Fibroblast of skin of left quadriceps (primary cell): ENCODE measurements around the gene ARHGAP24.
"Not testable (repeated sequence)": the region's sequence is repeated elsewhere in the genome, so short reads cannot be mapped to it uniquely, and the experiment has no call there.

Experiments
- DNase-seq, 2 experiments: peaks; one replicate each; pipeline ENCODE4 v3.0.0-alpha.2; 2013; ENCODE audit warnings: low read depth in 2 of 2

Gene ARHGAP24

DNA sequence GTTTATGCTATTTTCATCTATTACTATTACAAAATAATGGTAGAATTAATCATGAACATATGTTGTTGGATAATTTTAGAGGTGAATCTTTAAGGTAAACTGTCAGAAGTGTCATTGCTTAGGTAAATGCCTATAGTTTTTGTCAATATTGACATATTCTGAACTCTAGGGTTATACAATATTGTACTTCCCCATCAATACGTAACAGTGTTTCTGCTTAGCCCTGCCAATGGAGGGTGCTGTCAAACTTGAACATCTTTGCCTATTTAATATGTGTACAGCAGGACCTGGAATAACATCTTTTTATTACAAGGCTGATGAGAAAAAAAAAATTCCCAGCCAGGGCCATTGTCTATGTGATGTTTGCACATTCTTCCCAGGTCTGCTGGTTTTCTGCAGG, 40.8 kb downstream of the ARHGAP24 start:
- DNase-seq = no peak

DNA sequence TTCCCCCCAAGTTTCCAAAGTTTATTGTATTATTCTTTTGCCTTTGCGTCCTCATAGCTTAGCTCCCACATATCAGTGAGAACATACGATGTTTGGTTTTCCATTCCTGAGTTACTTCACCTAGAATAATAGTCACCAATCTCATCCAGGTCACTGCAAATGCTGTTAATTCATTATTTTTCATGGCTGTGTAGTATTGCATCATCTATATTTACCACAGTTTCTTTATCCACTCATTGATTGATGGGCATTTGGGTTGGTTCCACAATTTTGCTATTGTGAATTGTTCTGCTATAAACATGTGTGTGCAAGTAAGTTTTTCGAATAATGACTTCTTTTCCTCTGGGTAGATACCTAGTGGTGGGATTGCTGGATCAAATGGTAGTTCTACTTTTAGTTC, 43.6 kb downstream of the ARHGAP24 start:
- not testable (repeated sequence) for DNase-seq

DNA sequence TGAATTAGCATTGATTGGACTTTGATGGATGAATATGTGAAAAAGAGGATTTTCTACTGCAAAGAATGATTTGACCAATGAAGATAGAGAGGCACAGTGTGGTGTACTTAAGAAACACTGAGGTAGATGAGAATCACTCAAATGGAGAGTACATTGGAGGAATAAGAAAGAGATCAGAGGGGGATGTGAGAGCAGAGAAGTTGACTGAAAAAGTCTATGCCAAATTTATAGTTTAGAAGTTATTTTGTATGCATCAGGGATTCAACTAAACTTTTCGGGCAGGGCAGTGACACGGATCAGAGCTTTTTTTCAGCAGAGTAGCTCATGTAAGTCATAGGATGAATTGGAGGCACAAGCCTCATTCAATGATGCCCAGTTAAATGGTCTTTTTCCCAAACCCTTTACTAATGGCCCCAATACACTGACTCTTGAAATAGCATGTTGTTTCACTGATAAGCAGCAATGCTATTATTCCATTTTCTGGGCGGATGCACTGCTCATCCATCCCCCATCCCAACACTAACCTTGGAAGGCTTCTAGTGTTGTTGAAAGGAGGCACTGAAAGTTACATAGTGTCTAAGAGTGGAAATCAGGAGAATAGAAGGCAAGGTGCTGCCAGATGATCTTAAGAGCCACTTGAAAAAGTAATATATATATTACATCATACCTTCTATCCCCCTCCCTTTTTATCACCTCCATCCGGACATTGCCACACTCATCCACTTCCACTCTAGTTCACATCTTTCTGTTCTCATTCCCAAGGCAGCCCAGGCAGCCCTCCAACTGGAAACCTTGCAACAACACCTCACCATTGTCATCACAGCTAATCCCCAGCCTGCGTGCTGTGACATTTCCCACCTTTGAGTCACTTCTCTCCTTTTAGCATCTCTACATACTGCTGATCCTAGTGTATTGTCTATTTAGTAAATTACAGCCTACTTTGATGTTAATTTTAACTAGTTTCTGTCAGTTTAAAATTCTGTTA, 46.1 kb downstream of the ARHGAP24 start:
- DNase-seq = no peak

DNA sequence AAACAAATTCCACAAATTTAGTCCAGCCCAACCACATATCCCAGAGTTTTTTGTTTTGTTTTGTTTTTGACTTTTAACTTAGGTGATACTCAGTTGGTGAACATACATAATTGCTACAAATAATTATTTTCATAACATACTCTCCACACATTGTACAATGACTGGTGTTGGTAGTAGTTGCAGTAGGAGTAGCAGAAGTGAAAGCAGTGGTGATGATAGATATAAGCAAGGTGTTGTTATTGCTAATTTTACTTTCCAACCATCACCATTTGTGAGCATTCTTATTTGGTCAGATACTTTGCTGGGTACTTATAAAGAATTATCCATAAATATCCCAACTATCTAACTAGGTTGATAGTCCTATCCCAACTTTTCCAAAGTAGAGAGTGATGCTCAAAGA, 47.3 kb downstream of the ARHGAP24 start:
- no peak for DNase-seq

DNA sequence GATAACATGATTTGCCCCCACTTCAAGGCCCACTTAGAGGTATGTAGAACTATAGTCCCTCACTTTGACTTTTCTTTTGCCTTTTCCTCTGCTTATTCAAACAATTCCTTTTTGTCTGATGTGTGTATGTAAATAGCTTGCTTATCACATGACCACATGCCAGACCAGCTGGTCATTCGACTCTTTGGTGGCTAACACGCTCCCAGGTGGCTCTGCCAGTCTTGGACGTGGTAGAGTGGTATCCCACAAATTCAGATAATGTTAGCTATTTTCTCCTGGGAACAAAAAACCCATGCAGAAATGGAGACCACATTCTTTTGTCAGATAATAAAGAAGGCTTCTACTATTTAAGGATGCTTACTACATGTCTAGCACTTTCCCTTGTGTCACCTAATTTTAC, 47.9 kb downstream of the ARHGAP24 start:
- DNase-seq = no peak

DNA sequence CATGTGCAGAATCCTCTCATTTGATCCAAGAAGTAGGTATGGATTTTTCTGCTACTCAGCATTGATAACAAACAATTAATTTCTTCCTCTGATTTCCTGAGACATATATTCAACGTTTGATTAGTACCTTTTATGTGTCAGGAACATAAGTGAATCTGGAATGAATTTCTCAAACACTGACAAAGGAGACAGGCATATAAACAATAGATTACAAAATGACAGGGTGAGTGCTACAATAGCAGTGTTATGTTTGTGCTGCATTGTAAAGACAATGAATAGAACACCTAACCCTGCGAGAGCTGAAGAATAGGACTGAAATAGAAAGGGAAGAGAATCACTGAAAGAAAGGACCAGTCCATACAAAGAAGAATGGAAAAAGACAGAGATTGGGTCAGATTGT, 52.9 kb downstream of the ARHGAP24 start:
- no peak for DNase-seq

DNA sequence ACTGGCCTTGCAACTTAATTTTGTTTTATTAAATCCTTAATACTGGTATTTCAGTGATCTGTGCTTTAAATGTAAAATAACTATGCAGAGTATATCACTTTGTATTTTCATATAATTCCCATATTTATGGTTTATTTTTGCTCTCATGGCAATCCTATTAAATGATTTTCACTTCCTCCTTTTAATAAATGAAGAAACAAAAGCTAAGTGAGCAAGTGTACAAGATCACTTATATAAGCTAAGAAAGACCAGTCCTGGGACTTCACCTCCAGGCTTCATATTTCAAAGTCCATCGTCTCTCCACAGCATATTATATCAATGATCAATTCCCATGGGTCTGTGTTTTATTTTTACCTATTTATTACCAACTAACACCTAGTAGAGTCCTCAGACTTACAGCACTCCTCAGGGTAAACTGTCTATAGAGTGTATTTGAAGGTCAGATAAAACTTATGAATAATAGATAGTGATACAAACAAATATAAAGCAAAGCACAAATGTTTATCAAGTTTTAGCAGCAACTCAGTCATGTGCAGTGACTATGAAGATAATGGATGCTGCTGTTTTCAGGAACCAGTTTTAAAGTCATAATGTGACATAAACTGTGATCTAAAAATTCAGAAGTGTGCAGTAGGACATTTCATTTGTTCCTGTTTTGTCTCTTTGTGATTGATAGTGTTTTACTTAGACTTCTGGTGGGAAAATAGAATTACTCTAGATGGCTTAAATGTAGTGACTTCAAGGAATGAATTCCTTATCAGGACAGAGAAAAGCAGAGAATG, 56.8 kb downstream of the ARHGAP24 start:
- no peak for DNase-seq

DNA sequence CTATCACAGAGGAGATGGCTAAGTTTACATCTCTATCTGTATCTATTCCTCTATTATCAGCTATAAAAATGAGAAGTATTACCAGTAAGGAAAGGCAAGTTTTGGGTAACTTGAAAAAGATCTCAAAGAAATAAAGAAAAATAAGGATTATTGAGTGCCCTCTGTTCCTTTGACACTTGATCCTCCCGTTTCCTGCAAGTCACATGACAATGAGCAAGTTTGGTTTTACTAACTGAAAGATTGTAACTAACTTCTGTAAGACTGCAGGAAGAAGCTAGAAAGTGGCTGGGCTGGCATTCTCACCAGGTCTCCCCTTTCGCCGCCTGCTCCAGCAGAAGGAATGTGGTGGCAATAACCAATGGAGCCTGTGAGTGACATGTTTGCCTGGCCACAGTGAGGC, 59.2 kb downstream of the ARHGAP24 start:
- no peak for DNase-seq

DNA sequence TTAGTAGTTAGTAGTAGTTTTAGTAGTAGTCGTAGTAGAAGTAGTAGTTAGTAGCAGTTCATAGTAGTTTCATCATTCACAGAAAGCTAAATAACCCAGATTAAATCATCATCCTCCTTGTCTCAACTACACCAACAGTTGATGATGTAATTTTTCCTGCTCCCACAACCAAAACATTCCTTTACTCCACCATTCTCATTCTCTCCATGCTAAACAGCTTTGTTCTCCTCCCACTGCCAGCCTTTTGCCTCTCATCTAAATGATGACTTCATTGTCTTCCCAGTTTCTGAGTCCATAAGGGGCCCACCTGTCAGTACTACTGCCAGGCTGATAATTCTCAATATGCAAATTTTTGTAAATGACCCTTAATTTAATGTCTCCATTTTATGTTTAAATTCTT, 68.9 kb downstream of the ARHGAP24 start:
- DNase-seq = peak; percentile 25 to 32

DNA sequence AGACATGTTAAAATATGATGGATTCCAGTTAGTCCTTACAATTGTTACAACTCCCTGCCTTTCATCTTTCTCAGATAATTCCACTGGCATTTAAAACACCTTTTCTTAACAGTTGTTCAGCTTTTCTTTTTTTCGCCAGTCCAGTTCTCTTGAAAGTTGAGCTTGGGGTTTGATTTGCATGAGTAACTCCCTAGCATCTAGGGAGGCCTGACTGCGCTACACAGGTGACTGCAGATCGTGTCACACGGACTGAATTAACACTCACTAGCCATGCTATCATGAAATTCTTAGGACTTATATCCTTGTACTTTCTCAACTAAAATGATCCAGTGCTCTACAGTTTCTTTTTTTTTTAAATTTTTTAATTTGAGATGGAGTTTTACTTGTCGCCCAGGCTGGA, 69.8 kb downstream of the ARHGAP24 start:
- DNase-seq = no peak

DNA sequence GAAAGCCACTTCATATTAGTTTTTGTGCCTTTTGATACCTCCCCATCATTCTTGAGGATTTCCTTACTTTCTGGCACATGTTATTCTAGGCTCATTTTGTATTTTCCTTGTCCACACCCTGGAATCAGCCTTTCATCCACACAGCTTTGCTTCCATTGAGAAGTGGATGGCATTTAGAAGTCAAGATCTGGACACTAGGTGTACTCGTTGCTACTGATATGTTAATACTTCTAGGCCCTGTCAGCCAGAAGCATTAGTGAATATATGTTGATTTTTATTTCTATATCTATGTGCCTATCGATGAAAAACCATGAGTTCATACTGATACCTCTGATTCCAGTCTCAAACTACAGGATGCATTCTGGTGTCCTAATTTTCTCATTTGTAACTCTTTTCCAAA, 73.2 kb downstream of the ARHGAP24 start:
- no peak for DNase-seq

DNA sequence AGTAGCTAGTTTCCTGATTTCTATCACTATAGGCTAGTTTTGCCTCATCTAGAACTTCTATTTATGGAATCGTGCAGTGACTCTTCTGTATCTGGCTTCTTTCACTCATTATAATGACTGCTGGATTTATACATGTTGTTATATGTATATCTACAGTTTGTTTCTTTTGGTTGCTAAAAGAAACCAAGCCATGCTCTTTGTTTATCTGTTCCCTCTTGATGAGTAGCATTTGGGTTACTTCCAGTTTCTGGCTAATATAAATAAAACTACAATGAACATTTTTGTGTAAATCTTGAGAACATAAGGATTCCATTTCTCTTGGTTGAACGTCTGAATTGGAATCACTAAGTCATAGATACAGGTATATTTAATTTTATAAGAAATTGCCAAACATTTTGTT, 73.9 kb downstream of the ARHGAP24 start:
- no peak for DNase-seq

DNA sequence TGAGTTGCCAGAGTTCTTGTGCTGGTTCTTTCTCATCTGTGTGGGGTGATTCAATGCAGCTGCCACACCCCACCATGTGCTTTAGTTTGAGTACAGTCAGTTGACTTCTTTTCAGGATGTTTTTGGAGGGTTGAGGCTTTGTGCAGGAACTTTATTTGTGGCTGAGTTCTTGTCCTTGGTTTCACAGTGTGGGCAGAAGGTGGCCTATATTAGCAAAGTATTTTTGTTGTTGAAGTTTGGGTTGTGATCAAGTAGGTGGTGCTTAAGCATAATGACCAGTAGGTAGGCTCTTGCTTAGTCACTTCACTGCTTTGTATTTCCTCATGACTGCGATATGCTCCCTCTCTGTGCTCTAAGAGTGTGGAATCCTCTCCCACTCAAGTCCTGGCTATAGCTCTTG, 80.3 kb downstream of the ARHGAP24 start:
- no peak for DNase-seq

DNA sequence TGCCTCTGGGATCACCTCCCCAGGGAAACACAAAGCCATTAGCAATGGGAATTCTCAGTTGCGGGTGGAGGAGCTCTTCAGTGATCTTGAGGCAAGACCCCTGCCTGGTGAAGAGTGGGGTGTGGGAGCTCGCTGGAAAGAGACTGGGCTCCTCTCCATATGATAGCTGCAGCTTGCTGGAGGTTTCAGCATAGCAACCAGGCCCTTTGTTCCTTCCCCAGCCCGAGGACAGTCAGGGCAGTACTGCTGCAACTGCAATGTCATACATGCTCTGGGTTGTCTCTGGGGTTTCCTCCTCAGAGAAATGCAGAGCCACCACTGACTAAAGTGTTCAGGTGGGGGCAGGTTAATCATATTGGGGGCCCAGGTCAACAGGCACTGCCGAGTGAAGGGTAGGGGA, 81.3 kb downstream of the ARHGAP24 start:
- DNase-seq = no peak

DNA sequence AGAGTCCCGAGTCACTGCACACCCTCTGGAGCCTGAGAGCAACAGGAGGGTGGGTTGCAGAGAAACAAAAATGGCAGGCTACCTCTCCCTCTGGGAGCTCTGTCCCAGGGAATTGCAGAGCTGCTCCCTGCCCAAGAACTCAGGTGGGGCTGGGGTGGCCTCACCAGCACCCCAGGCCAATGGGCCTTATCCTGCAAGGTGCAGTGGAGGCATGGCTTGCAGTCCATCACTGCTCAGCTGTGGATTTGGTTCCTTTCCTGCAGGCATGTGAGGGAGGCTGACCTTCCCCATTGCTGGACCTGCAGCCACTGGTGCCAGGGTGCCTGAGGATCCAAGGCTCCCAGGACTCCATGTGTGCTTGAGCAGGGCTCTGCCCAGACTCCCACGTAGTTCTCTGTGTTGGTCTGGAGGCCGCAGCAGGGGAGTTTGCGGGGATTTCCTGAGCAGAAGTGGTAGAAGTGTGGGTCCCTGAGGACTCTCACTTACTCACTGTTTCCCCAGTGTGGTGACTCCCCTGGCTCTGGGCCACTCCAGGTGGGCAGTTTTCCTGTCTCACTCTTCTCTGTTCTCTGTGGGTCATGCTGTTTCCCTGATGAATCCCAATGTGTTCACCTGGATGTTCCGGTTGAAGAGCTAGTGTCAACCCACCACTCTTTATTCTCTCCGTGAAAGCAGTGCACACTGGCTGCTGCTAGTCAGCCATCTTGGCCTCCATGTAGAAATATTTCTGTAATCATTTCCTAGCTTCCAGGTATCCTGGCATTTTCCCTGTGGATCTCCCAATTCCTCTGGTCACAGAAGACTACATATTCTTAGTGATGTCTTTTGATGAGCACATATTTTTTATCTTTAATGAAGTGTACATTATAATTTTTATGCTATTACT, 82.3 kb downstream of the ARHGAP24 start:
- DNase-seq = no peak

DNA sequence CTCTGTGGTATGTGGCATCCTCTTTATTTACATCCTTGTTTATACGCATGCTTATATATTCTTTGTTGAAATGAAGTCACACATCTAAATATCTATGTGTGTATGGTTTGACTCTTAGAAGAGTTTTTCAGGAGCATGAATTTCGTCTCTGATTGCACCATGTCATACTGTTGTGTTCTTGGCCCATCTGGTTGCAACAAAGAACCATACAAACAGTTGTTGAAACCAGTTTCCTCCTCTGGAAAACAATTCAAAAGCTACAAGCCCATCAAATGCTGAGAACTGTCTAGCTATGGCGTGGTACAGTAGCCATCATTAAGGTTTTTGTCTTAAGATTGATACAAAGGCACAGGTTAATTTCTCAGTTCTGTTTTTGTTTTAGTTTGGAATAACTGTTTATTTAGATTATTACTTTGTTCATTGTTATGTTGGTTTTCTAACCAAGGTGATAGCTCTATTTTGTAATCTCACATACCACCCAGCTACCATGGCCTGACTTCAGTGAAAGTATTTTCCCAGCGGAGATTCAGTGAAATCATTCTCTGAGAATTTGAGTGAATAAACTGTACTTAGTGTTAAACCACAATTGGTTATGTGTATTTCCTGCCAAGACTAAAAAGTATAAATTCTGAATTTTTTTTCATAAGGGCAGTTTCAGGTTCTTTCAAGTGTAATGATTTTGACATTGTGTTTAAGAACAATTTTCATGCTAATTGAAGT, 91.0 kb downstream of the ARHGAP24 start:
- peak; percentile 52 to 53 for DNase-seq

DNA sequence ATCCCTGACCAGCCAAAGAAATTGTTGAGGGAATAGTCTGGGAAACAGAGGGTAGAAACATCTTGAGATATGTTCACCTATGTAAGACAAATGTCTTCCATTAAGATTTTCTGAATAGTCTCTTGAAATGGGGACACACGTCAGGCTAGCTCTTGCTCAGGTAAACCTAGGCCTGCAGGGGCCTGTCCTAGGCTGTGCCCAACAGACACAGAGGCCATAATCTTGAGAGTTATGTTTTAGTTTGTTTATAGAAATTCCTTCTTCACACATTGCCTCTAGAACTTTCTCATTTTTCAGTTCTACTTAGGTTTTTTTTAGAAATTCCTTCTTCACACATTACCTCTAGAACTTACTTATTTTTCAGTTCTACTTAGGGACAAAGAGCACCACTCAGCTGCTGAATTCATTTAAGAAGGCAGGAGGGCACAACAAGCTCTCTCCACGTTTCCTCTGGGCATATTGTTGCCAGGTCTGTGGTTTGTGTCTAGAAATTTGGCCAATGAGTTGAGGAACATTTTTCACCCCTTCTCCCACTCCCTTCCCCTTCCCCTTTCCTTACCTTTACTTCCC, 94.9 kb downstream of the ARHGAP24 start:
- DNase-seq = no peak

DNA sequence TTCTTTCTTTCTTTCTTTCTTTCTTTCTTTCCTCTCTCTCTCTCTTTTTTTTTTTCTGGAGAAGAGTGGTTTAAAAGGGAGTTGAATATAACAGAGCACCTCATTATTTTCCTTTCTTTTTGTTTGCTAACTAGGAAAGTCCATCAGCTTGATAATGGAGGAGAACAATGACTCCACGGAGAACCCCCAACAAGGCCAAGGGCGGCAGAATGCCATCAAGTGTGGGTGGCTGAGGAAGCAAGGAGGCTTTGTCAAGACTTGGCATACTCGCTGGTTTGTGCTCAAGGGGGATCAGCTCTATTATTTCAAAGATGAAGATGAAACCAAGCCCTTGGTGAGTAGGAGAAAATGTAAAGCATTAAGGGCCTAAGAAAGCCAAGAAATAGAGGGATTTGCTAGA, 95.4 kb downstream of the ARHGAP24 start:
- no peak for DNase-seq

DNA sequence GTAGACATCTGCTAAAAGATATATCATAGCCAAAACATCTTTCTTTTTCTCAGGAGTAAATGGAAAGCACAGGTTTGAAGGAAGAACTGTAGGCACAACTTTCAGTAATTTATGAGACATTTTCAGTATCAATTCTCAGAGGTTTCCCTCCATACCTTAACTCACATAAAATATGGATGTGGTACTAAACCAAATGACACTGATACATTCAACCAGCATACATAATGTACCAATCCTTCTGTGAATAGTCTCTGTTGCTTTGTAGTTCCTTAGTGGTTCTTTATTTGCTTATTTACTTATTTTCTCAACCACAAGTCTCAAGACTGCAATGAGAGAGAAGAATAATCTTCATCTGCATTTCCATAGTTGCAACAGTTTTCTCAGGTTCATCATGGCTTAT, 96.1 kb downstream of the ARHGAP24 start:
- no peak for DNase-seq

DNA sequence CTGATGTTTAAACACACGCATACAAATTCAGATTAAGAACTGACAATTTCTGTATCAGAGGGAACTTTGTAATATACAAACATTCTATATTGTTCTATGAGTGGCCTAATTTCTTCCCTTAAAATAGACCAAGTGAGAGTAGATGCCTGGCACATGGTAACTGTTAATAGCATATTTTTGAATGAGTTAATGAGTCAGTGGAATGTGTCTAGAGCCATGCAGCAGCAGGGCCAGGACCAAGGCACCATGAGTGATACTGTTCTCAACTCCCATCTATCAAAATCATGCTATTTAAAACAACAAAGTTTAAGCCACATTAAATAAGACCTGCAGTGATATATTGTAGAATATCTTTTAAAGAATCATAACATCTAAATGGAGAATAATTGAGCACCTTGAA, 98.3 kb downstream of the ARHGAP24 start:
- no peak for DNase-seq

DNA sequence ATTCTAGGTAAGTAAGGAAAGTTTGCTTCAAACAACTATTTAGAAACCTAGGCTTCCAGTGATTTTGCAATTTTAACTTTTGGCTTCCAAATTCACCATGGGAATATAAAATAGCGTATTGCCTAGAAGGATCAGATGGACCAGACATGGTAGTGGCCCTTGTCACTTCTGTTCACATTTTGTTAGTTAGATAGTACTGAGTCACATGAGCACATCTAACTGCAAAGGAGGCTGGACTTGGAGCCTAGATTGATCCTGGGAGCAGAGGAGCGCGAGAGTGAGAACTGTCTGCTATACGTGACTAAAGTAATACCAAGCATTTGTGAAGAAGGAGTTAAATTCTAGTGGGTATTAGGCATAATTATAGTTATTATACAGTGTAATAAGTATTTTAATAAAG, 102.4 kb downstream of the ARHGAP24 start:
- DNase-seq = no peak
